SK-N-SH treated with all-trans-retinoic acid at 6 μM for 48 hours (cell line): ENCODE data around the gene FANCE.

Experiments
- ATAC-seq: fragments of 200-7000 bp; cut with Tn5 transposase; 3 replicates; pipeline ENCODE4 v1.9.1; 2020; ENCODE audit warnings: mild to moderate bottlenecking, moderate library complexity
- ARNTL ChIP-seq: fragments of 450-650 bp; formaldehyde crosslinking; IDR thresholded peaks from 2 replicates; pipeline ENCODE4 v1.5.0; 2020; ENCODE audit warnings: low read depth, mild to moderate bottlenecking, moderate library complexity, borderline replicate concordance
- BACH2 ChIP-seq: fragments of 250-450 bp; sonication (Bioruptor Pico); IDR thresholded peaks from 2 replicates; pipeline ENCODE4 v1.9.0; 2021; ENCODE audit warnings: mild to moderate bottlenecking, borderline replicate concordance
- CSDC2 ChIP-seq: fragments of 250-450 bp; sonication (Bioruptor Pico); IDR thresholded peaks from 2 replicates; pipeline ENCODE4 v1.5.0; 2020; ENCODE audit warnings: mild to moderate bottlenecking, moderate library complexity
- ESRRG ChIP-seq: fragments of 250-450 bp; sonication (Bioruptor Pico); IDR thresholded peaks from 2 replicates; pipeline ENCODE4 v1.6.1; 2021; ENCODE audit warnings: mild to moderate bottlenecking
- GLIS3 ChIP-seq: fragments of 250-450 bp; sonication (Bioruptor Pico); IDR thresholded peaks from 2 replicates; pipeline ENCODE4 v1.5.0; 2020; ENCODE audit warnings: mild to moderate bottlenecking, moderate library complexity
- ISL1 ChIP-seq: fragments of 250-450 bp; sonication (Bioruptor Pico); IDR thresholded peaks from 2 replicates; pipeline ENCODE4 v2.1.2; 2022; ENCODE audit warnings: mild to moderate bottlenecking, moderate library complexity
- PPARA ChIP-seq: fragments of 250-450 bp; sonication (Bioruptor Pico); IDR thresholded peaks from 2 replicates; pipeline ENCODE4 v1.5.0; 2020; ENCODE audit warnings: mild to moderate bottlenecking, borderline replicate concordance
- RARB ChIP-seq: fragments of 250-450 bp; sonication (Bioruptor Pico); IDR thresholded peaks from 2 replicates; pipeline ENCODE4 v1.8.0; 2021; ENCODE audit warnings: mild to moderate bottlenecking, moderate library complexity
- SNAI2 ChIP-seq: fragments of 250-450 bp; sonication (Bioruptor Pico); IDR thresholded peaks from 2 replicates; pipeline ENCODE4 v1.5.0; 2020; ENCODE audit warnings: mild to moderate bottlenecking, moderate library complexity
- TCF4 ChIP-seq: fragments of 250-450 bp; sonication (Bioruptor Pico); IDR thresholded peaks from 2 replicates; pipeline ENCODE4 v1.8.0; 2021; ENCODE audit warnings: mild to moderate bottlenecking, moderate library complexity, borderline replicate concordance
- TOX ChIP-seq: fragments of 250-450 bp; sonication (Bioruptor Pico); IDR thresholded peaks from 2 replicates; pipeline ENCODE4 v1.8.0; 2021; ENCODE audit warnings: mild to moderate bottlenecking, moderate library complexity, borderline replicate concordance
- ZC3H10 ChIP-seq: fragments of 250-450 bp; sonication (Bioruptor Pico); IDR thresholded peaks from 2 replicates; pipeline ENCODE4 v1.5.1; 2021; ENCODE audit warnings: mild to moderate bottlenecking, moderate library complexity
- ZFP3 ChIP-seq: fragments of 250-450 bp; sonication (Bioruptor Pico); IDR thresholded peaks from 2 replicates; pipeline ENCODE4 v1.5.0; 2020; ENCODE audit warnings: mild to moderate bottlenecking, moderate library complexity
- ZFP30 ChIP-seq: fragments of 450-650 bp; formaldehyde crosslinking; IDR thresholded peaks from 2 replicates; pipeline ENCODE4 v1.5.0; 2022; ENCODE audit warnings: mild to moderate bottlenecking, moderate library complexity
- ZNF565 ChIP-seq: fragments of 450-650 bp; formaldehyde crosslinking; conservative IDR thresholded peaks from 2 replicates; pipeline ENCODE4 v1.5.0; 2020; ENCODE audit warnings: low read depth, mild to moderate bottlenecking, moderate library complexity
- ZNF70 ChIP-seq: fragments of 450-650 bp; formaldehyde crosslinking; IDR thresholded peaks from 2 replicates; pipeline ENCODE4 v1.5.0; 2020; ENCODE audit warnings: mild to moderate bottlenecking, moderate library complexity
- ZNF8 ChIP-seq: fragments of 450-650 bp; formaldehyde crosslinking; IDR thresholded peaks from 2 replicates; pipeline ENCODE4 v1.5.0; 2020; ENCODE audit warnings: mild to moderate bottlenecking, moderate library complexity
- TF ChIP-seq, protein P1 (sequence below): fragments of 250-450 bp; sonication (Bioruptor Pico); IDR thresholded peaks from 2 replicates; pipeline ENCODE4 v1.5.0; 2020; ENCODE audit warnings: mild to moderate bottlenecking, moderate library complexity
- TF ChIP-seq, protein P2 (sequence below): fragments of 250-450 bp; sonication (Bioruptor Pico); IDR thresholded peaks from 2 replicates; pipeline ENCODE4 v1.8.0; 2021; ENCODE audit warnings: low read depth, mild to moderate bottlenecking, moderate library complexity, borderline replicate concordance
- TF ChIP-seq, protein P3 (sequence below): fragments of 250-450 bp; sonication (Bioruptor Pico); IDR thresholded peaks from 2 replicates; pipeline ENCODE4 v1.5.1; 2021; ENCODE audit warnings: mild to moderate bottlenecking, moderate library complexity
- TF ChIP-seq, protein P4 (sequence below): fragments of 250-450 bp; sonication (Bioruptor Pico); IDR thresholded peaks from 2 replicates; pipeline ENCODE4 v1.8.0; 2020; ENCODE audit warnings: mild to moderate bottlenecking, moderate library complexity, borderline replicate concordance

The FANCE gene

DNA sequence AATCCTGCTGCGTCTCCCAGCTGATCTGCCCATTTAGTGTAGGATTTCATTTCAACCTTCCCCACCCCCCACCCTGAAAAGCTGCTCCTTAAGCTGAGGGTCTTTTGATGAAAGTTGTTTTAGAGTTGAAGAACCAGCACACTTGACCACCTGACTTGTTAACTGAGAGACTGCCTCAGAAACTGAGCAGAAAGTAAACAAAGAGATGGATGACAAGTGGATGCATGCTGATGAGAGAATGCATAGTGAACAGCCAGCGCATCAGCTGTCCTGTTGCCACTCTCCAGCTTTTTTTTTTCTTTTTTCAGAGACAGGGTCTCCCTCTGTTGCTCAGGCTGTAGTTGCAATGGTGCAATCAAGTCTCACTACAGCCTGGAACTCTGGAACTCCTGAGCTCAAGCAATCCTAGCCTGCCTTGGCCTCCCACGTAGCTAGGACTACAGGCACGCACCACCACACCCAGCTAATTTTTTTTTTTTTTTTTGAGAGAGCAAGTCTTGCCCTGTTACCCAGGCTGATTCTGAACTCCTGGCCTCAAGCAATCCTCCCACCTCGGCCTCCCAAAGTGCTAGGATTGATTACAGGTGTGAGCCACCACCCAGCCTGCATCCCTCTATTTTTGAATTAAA lies 25.5 kb downstream of the FANCE start:
- TF ChIP-seq, protein P1, sequence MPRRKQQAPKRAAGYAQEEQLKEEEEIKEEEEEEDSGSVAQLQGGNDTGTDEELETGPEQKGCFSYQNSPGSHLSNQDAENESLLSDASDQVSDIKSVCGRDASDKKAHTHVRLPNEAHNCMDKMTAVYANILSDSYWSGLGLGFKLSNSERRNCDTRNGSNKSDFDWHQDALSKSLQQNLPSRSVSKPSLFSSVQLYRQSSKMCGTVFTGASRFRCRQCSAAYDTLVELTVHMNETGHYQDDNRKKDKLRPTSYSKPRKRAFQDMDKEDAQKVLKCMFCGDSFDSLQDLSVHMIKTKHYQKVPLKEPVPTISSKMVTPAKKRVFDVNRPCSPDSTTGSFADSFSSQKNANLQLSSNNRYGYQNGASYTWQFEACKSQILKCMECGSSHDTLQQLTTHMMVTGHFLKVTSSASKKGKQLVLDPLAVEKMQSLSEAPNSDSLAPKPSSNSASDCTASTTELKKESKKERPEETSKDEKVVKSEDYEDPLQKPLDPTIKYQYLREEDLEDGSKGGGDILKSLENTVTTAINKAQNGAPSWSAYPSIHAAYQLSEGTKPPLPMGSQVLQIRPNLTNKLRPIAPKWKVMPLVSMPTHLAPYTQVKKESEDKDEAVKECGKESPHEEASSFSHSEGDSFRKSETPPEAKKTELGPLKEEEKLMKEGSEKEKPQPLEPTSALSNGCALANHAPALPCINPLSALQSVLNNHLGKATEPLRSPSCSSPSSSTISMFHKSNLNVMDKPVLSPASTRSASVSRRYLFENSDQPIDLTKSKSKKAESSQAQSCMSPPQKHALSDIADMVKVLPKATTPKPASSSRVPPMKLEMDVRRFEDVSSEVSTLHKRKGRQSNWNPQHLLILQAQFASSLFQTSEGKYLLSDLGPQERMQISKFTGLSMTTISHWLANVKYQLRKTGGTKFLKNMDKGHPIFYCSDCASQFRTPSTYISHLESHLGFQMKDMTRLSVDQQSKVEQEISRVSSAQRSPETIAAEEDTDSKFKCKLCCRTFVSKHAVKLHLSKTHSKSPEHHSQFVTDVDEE (CRISPR knock-in tag) = no peak
- TF ChIP-seq ZC3H10 (CRISPR knock-in tag) (no peak), TOX (no peak), ZFP30 (CRISPR knock-in tag) (no peak), ZNF8 (CRISPR knock-in tag) (no peak), PPARA (CRISPR knock-in tag) (no peak)

DNA sequence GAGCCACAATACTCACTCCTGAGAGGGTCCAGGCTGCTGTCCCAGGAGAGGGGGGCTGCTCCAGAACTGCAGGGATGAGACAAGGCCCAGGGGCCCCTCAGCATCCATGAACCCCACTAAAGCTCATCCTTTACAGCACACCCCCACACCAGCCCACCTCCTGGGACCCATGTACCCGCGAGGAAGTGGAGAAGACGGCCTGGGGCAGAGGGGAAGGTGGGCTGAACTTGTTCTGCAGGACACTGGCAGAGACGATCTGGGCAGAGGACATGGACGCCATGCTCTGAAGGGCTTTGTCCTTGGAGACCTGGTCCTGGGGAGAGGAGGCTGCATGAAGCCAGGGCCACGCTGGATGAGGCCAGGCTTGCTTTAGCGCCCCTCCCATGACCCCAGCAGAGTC lies 26.1 kb downstream of the FANCE start:
- no peak for TF ChIP-seq ZNF565
- TF ChIP-seq ZNF70 (CRISPR knock-in tag) = no peak
- no peak for TF ChIP-seq ZNF8 (CRISPR knock-in tag)
- no peak for TF ChIP-seq SNAI2 (CRISPR knock-in tag)
- TF ChIP-seq ZFP30 (CRISPR knock-in tag) = no peak
- TF ChIP-seq, protein P2, sequence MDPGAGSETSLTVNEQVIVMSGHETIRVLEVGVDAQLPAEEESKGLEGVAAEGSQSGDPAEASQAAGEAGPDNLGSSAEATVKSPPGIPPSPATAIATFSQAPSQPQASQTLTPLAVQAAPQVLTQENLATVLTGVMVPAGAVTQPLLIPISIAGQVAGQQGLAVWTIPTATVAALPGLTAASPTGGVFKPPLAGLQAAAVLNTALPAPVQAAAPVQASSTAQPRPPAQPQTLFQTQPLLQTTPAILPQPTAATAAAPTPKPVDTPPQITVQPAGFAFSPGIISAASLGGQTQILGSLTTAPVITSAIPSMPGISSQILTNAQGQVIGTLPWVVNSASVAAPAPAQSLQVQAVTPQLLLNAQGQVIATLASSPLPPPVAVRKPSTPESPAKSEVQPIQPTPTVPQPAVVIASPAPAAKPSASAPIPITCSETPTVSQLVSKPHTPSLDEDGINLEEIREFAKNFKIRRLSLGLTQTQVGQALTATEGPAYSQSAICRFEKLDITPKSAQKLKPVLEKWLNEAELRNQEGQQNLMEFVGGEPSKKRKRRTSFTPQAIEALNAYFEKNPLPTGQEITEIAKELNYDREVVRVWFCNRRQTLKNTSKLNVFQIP (CRISPR knock-in tag) = no peak
- TF ChIP-seq, protein P3, sequence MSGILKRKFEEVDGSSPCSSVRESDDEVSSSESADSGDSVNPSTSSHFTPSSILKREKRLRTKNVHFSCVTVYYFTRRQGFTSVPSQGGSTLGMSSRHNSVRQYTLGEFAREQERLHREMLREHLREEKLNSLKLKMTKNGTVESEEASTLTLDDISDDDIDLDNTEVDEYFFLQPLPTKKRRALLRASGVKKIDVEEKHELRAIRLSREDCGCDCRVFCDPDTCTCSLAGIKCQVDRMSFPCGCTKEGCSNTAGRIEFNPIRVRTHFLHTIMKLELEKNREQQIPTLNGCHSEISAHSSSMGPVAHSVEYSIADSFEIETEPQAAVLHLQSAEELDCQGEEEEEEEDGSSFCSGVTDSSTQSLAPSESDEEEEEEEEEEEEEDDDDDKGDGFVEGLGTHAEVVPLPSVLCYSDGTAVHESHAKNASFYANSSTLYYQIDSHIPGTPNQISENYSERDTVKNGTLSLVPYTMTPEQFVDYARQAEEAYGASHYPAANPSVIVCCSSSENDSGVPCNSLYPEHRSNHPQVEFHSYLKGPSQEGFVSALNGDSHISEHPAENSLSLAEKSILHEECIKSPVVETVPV (CRISPR knock-in tag) = no peak
- TF ChIP-seq TCF4 = no peak
- no peak for TF ChIP-seq ESRRG (CRISPR knock-in tag)
- TF ChIP-seq ZC3H10 (CRISPR knock-in tag) = no peak
- TF ChIP-seq TOX = no peak
- no peak for TF ChIP-seq RARB (CRISPR knock-in tag)
- ATAC-seq = no peak

More for the DNA sequence above, 25.5 kb downstream of the FANCE start:
- no peak for ATAC-seq

DNA sequence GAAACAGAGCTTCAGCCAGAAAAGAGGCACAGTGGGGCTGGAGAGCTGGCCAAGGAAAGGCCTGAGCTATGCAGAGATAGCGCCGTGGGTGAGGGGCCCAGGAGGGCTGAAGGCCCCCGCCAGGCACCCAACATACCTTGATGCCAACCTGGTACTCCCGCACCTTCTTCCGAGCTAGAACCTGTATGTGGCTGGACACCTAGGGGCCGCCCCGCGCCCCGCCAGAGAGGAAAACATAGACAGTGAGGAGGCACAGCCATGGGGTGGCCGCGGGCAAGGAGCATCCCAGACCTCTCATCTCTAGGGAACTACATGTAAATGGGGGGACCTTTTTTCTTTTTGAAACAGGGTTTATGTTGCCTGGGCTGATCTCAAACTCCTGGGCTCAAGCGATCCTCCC lies 28.0 kb downstream of the FANCE start:
- TF ChIP-seq ZNF565 (no peak), RARB (CRISPR knock-in tag) (no peak), BACH2 (CRISPR knock-in tag) (no peak), GLIS3 (CRISPR knock-in tag) (no peak), ZFP3 (no peak), CSDC2 (CRISPR knock-in tag) (no peak), ZC3H10 (CRISPR knock-in tag) (no peak)
- TF ChIP-seq, protein P4, sequence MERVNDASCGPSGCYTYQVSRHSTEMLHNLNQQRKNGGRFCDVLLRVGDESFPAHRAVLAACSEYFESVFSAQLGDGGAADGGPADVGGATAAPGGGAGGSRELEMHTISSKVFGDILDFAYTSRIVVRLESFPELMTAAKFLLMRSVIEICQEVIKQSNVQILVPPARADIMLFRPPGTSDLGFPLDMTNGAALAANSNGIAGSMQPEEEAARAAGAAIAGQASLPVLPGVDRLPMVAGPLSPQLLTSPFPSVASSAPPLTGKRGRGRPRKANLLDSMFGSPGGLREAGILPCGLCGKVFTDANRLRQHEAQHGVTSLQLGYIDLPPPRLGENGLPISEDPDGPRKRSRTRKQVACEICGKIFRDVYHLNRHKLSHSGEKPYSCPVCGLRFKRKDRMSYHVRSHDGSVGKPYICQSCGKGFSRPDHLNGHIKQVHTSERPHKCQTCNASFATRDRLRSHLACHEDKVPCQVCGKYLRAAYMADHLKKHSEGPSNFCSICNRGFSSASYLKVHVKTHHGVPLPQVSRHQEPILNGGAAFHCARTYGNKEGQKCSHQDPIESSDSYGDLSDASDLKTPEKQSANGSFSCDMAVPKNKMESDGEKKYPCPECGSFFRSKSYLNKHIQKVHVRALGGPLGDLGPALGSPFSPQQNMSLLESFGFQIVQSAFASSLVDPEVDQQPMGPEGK (CRISPR knock-in tag) = no peak
- no peak for ATAC-seq

DNA sequence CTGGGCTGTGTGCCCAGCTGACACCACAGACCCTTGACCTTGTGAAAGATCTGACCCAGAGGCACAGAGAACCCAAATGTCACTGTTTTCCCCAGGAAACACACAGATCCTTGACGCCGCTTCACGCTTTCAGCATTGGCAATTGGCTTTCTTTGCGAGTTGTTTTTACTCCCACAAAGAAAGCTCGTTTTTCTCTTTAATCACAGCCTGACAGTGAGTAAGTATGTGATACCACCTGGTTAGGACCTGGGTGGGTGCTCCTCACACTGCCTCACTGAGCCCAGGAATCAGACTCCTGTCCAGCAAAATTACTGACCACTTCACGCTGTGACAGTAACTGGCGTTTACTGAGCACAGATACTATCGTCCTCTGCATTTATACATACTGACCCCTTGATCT lies 29.1 kb downstream of the FANCE start:
- ATAC-seq = no peak
- TF ChIP-seq ARNTL (CRISPR knock-in tag) = no peak
- TF ChIP-seq, protein P4 (CRISPR knock-in tag) = no peak
- TF ChIP-seq ZNF8 (CRISPR knock-in tag) = no peak
- TF ChIP-seq RARB (CRISPR knock-in tag) = no peak
- TF ChIP-seq, protein P2 (CRISPR knock-in tag) = no peak
- no peak for TF ChIP-seq GLIS3 (CRISPR knock-in tag)
- TF ChIP-seq ZFP3 = no peak
- no peak for TF ChIP-seq SNAI2 (CRISPR knock-in tag)
- no peak for TF ChIP-seq ZC3H10 (CRISPR knock-in tag)
- TF ChIP-seq, protein P1 (CRISPR knock-in tag) = no peak
- no peak for TF ChIP-seq ESRRG (CRISPR knock-in tag)
- no peak for TF ChIP-seq ISL1 (CRISPR knock-in tag)
